ENCODE results near the gene TREH.

Gene TREH

GRCh38 chr11:118623269-118623655, 56.2 kb downstream of the TREH start:
- DNase-seq (ENCODE audit: low read depth), result peak; percentile 45
- Histone ChIP-seq H3K9ac (ENCODE audit: low read length) (peak overlapping the region; percentile 89), H3K27me3 (replicated peaks; ENCODE audit: control insufficient read depth, insufficient read depth, low read length) (no peaks in the 10 kb centered on the region), H3K4me3 (ENCODE audit: low read length) (peak overlapping the region; percentile 81), H3K4me1 (ENCODE audit: control insufficient read depth, insufficient read depth, low read length) (peaks cover 66% of the 10 kb centered on the region), H3K36me3 (ENCODE audit: control insufficient read depth, insufficient read depth, low read length, severe bottlenecking) (peaks cover 43% of the 10 kb centered on the region), H3K9me3 (ENCODE audit: control insufficient read depth, low read length) (no peaks in the 10 kb centered on the region)

- Histone ChIP-seq H3K9ac (ENCODE audit: low read length) (peak overlapping the region; percentile 89), H3K4me1 (ENCODE audit: control insufficient read depth, insufficient read depth, low read length) (peaks cover 72% of the 10 kb centered on the region), H3K27me3 (replicated peaks; ENCODE audit: control insufficient read depth, insufficient read depth, low read length) (no peaks in the 10 kb centered on the region), H3K4me3 (ENCODE audit: low read length) (peak overlapping the region; percentile 81), H3K9me3 (ENCODE audit: control insufficient read depth, low read length) (no peaks in the 10 kb centered on the region), H3K36me3 (ENCODE audit: control insufficient read depth, insufficient read depth, low read length, severe bottlenecking) (peaks cover 38% of the 10 kb centered on the region)
- peak; percentile 83 for DNase-seq (ENCODE audit: low read depth)
These were observed 56.8 kb downstream of the TREH start for GRCh38 chr11:118622376-118623268.

- Histone ChIP-seq H3K9ac (ENCODE audit: low read length) (peak overlapping the region; percentile 89), H3K9me3 (ENCODE audit: control insufficient read depth, low read length) (no peaks in the 10 kb centered on the region), H3K27me3 (replicated peaks; ENCODE audit: control insufficient read depth, insufficient read depth, low read length) (no peaks in the 10 kb centered on the region), H3K4me3 (ENCODE audit: low read length) (peak overlapping the region; percentile 81), H3K4me1 (ENCODE audit: control insufficient read depth, insufficient read depth, low read length) (peaks cover 80% of the 10 kb centered on the region), H3K36me3 (ENCODE audit: control insufficient read depth, insufficient read depth, low read length, severe bottlenecking) (peaks cover 38% of the 10 kb centered on the region)
- peak; percentile 38 for DNase-seq (ENCODE audit: low read depth)
These were observed 57.6 kb downstream of the TREH start for GRCh38 chr11:118621784-118622375.

- H3K4me3 ChIP-seq (ENCODE audit: low read length), result peak overlapping the region; percentile 81
- H3K4me1 ChIP-seq (ENCODE audit: control insufficient read depth, insufficient read depth, low read length), result peaks cover 86% of the 10 kb centered on the region
- peak; percentile 93 for DNase-seq (ENCODE audit: low read depth)
- H3K9me3 ChIP-seq (ENCODE audit: control insufficient read depth, low read length), result no peaks in the 10 kb centered on the region
- H3K36me3 ChIP-seq (ENCODE audit: control insufficient read depth, insufficient read depth, low read length, severe bottlenecking), result peaks cover 40% of the 10 kb centered on the region
- peak overlapping the region; percentile 89 for H3K9ac ChIP-seq (ENCODE audit: low read length)
- no peaks in the 10 kb centered on the region for H3K27me3 ChIP-seq (replicated peaks; ENCODE audit: control insufficient read depth, insufficient read depth, low read length)
These were observed 58.2 kb downstream of the TREH start for GRCh38 chr11:118621071-118621783.

- Histone ChIP-seq H3K36me3 (ENCODE audit: control insufficient read depth, insufficient read depth, low read length, severe bottlenecking) (peaks cover 42% of the 10 kb centered on the region), H3K4me1 (ENCODE audit: control insufficient read depth, insufficient read depth, low read length) (peaks cover 89% of the 10 kb centered on the region), H3K27me3 (replicated peaks; ENCODE audit: control insufficient read depth, insufficient read depth, low read length) (no peaks in the 10 kb centered on the region), H3K9ac (ENCODE audit: low read length) (peak overlapping the region; percentile 89), H3K4me3 (ENCODE audit: low read length) (peak overlapping the region; percentile 81), H3K9me3 (ENCODE audit: control insufficient read depth, low read length) (no peaks in the 10 kb centered on the region)
- no peak for DNase-seq (ENCODE audit: low read depth)
These were observed 58.9 kb downstream of the TREH start for GRCh38 chr11:118620529-118621070.

- Histone ChIP-seq H3K27me3 (replicated peaks; ENCODE audit: control insufficient read depth, insufficient read depth, low read length) (no peaks in the 10 kb centered on the region), H3K36me3 (ENCODE audit: control insufficient read depth, insufficient read depth, low read length, severe bottlenecking) (peaks cover 41% of the 10 kb centered on the region), H3K9me3 (ENCODE audit: control insufficient read depth, low read length) (no peaks in the 10 kb centered on the region), H3K4me1 (ENCODE audit: control insufficient read depth, insufficient read depth, low read length) (peaks cover 85% of the 10 kb centered on the region), H3K9ac (ENCODE audit: low read length) (peak overlapping the region; percentile 89), H3K4me3 (ENCODE audit: low read length) (peak overlapping the region; percentile 68)
- peak; percentile 94 for DNase-seq (ENCODE audit: low read depth)
These were observed 59.8 kb downstream of the TREH start for GRCh38 chr11:118619444-118620197.

GRCh38 chr11:118618991-118619375, 60.5 kb downstream of the TREH start:
- Histone ChIP-seq H3K4me1 (ENCODE audit: control insufficient read depth, insufficient read depth, low read length) (peaks cover 82% of the 10 kb centered on the region), H3K4me3 (ENCODE audit: low read length) (peak overlapping the region; percentile 68), H3K9ac (ENCODE audit: low read length) (peak overlapping the region; percentile 85), H3K9me3 (ENCODE audit: control insufficient read depth, low read length) (no peaks in the 10 kb centered on the region), H3K27me3 (replicated peaks; ENCODE audit: control insufficient read depth, insufficient read depth, low read length) (no peaks in the 10 kb centered on the region), H3K36me3 (ENCODE audit: control insufficient read depth, insufficient read depth, low read length, severe bottlenecking) (peaks cover 42% of the 10 kb centered on the region)
- peak; percentile 87 for DNase-seq (ENCODE audit: low read depth)

- no peaks in the 10 kb centered on the region for H3K27me3 ChIP-seq (replicated peaks; ENCODE audit: control insufficient read depth, insufficient read depth, low read length)
- H3K9me3 ChIP-seq (ENCODE audit: control insufficient read depth, low read length), result no peaks in the 10 kb centered on the region
- peak overlapping the region; percentile 85 for H3K9ac ChIP-seq (ENCODE audit: low read length)
- H3K36me3 ChIP-seq (ENCODE audit: control insufficient read depth, insufficient read depth, low read length, severe bottlenecking), result peaks cover 47% of the 10 kb centered on the region
- peak overlapping the region; percentile 68 for H3K4me3 ChIP-seq (ENCODE audit: low read length)
- H3K4me1 ChIP-seq (ENCODE audit: control insufficient read depth, insufficient read depth, low read length), result peaks cover 79% of the 10 kb centered on the region
- DNase-seq (ENCODE audit: low read depth), result peak; percentile 88
These were observed 61.1 kb downstream of the TREH start for GRCh38 chr11:118618115-118618990.

- H3K4me3 ChIP-seq (ENCODE audit: low read length), result no peak overlapping the region
- no peak for DNase-seq (ENCODE audit: low read depth)
These were observed 63.5 kb downstream of the TREH start for GRCh38 chr11:118615976-118616371.

More at GRCh38 chr11:118615976-118616371, 63.5 kb downstream of the TREH start:
- no peaks in the 10 kb centered on the region for H3K27me3 ChIP-seq (replicated peaks; ENCODE audit: control insufficient read depth, insufficient read depth, low read length)
- H3K9ac ChIP-seq (ENCODE audit: low read length), result peak overlapping the region; percentile 45
- no peaks in the 10 kb centered on the region for H3K9me3 ChIP-seq (ENCODE audit: control insufficient read depth, low read length)
- H3K36me3 ChIP-seq (ENCODE audit: control insufficient read depth, insufficient read depth, low read length, severe bottlenecking), result peaks cover 49% of the 10 kb centered on the region
- H3K4me1 ChIP-seq (ENCODE audit: control insufficient read depth, insufficient read depth, low read length), result peaks cover 78% of the 10 kb centered on the region
